Small intestine (tissue), 7 donors: Measurements from ENCODE around the gene INTS14. TPM values are rescaled to one million over a fixed set of nuclear protein-coding genes. Genes with fewer than 3 reads are reported as not detected.

Source experiments
- DNase-seq, 2 donors: peaks; one replicate each; pipeline versions ENCODE4 v3.0.0 to v3.0.0-alpha.2; 2013
- FAIRE-seq: peaks from 2 replicates; lab custom pipeline; 2012; peaks lifted over from hg19 to GRCh38; lab: Jason Lieb, UNC
- H3K27ac ChIP-seq, 3 donors: one replicate each; pipeline ENCODE4 v1.5.1; 2013; ENCODE audit warnings: low read length in 2 of 3, mild to moderate bottlenecking in 2 of 3, control low read depth in 1 of 3, inconsistent platforms in 1 of 3, low read depth in 1 of 3, moderate library complexity in 1 of 3
- H3K27me3 ChIP-seq, 3 donors: one replicate each; pipeline ENCODE4 v1.6.1; 2013; ENCODE audit warnings: low read length in 3 of 3, inconsistent platforms in 1 of 3; ENCODE audit not compliant: control insufficient read depth in 3 of 3, insufficient read depth in 3 of 3
- H3K36me3 ChIP-seq, 3 donors: one replicate each; pipeline ENCODE4 v1.6.1; 2013; ENCODE audit warnings: low read length in 3 of 3, inconsistent platforms in 1 of 3, low read depth in 1 of 3, mild to moderate bottlenecking in 1 of 3, moderate library complexity in 1 of 3; ENCODE audit not compliant: control insufficient read depth in 3 of 3, insufficient read depth in 2 of 3
- H3K4me1 ChIP-seq, 3 donors: one replicate each; pipeline ENCODE4 v1.6.1; 2013; ENCODE audit warnings: low read length in 2 of 3, inconsistent platforms in 1 of 3, low read depth in 1 of 3, mild to moderate bottlenecking in 1 of 3, moderate library complexity in 1 of 3; ENCODE audit not compliant: control insufficient read depth in 3 of 3, insufficient read depth in 2 of 3
- H3K4me3 ChIP-seq, 3 donors: one replicate each; pipeline ENCODE4 v1.5.1; 2013; ENCODE audit warnings: low read length in 3 of 3, control low read depth in 1 of 3, inconsistent platforms in 1 of 3, low read depth in 1 of 3, mild to moderate bottlenecking in 1 of 3, moderate library complexity in 1 of 3
- H3K9me3 ChIP-seq, 2 donors: one replicate each; pipeline ENCODE4 v1.6.1; 2013; ENCODE audit warnings: low read depth in 1 of 2, low read length in 1 of 2; ENCODE audit not compliant: control insufficient read depth in 2 of 2, insufficient read depth in 1 of 2
- WGBS, 3 donors: extraction: QIAGEN DNeasy Blood & Tissue Kit; methylation state at CpG; one replicate each; pipeline ENCODE4 v1.1.7; 2013; 5-methylcytosine and 5-hydroxymethylcytosine counted together
- polyA plus RNA-seq, 4 donors: library from polyadenylated mRNA; stranded (reverse) in 3 of 4; unstranded in 1 of 4; fragments of 200-250 nt in 3 of 4; fragments of 120-200 nt in 1 of 4; gene quantifications; one replicate each; pipeline versions ENCODE4 v1.2.1 to v1.2.3, GENCODE V29; 2013
- donor health status: healthy with polysubstance abuse.
- donor health status: control.
- donor health status: control.
- donor health status: Bipolar disorder and iron deficiency.
- donor health status: healthy.

Gene INTS14
- polyA plus RNA-seq, 4 donors = 18.4 to 45.3 (median 25.4) TPM

- H3K4me3 ChIP-seq = no peak overlapping the region
- H3K36me3 ChIP-seq = peaks cover 12 to 32% (median 23%) of the 10 kb centered on the region in 3 donors
- DNase-seq (peak; percentile 16 to 30), FAIRE-seq (no peak)
- H3K9me3 ChIP-seq = no peaks in the 10 kb centered on the region
- H3K27ac ChIP-seq = no peak overlapping the region
- WGBS, 3 donors = 36 to 78% (median 57%) methylated on average over 1 of the region's 1 CpG
- no peaks in the 10 kb centered on the region for H3K4me1 ChIP-seq
- H3K27me3 ChIP-seq = no peaks in the 10 kb centered on the region
Observed at GRCh38 chr15:65583701-65584100, 27.2 kb downstream of the INTS14 start.

DNA sequence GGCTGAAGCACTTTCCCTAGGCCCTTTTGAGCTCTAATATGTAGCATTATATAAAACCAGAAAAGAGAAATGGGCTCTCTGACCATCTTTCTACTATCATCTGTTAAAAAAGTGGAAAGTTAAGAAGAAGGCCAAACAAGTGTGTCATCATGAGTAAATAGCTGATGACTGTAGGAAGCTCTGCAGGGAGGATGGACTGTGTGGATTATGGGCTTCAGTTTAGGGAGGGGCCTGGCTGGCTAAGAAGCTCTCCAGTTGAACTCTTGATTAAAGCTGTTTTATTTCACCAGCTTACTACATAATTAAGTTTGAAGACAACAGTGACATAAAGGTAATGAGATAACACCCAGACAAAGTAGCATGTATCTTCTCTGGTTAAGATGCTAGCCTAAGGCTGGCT, 30.6 kb downstream of the INTS14 start:
- Histone ChIP-seq H3K27me3 (no peaks in the 10 kb centered on the region), H3K4me1 (no peaks in the 10 kb centered on the region), H3K9me3 (no peaks in the 10 kb centered on the region), H3K27ac (no peak overlapping the region), H3K4me3 (no peak overlapping the region), H3K36me3 (peaks cover 16 to 28% (median 23%) of the 10 kb centered on the region in 3 donors)
- DNase-seq (no peak), FAIRE-seq (no peak)

GRCh38 chr15:65579762-65580161, 31.2 kb downstream of the INTS14 start:
- Histone ChIP-seq H3K4me3 (no peak overlapping the region), H3K27me3 (no peaks in the 10 kb centered on the region), H3K27ac (no peak overlapping the region), H3K36me3 (peaks cover 17 to 30% (median 23%) of the 10 kb centered on the region in 3 donors), H3K9me3 (no peaks in the 10 kb centered on the region), H3K4me1 (no peaks in the 10 kb centered on the region)
- 86 to 94% (median 88%) methylated on average over 3 of the region's 3 CpGs for WGBS, 3 donors
- DNase-seq = no peak
- no peak for FAIRE-seq

- no peak overlapping the region for H3K27ac ChIP-seq
- DNase-seq (no peak), FAIRE-seq (no peak)
- no peak overlapping the region for H3K4me3 ChIP-seq
- 76 to 80% (median 79%) methylated on average over 8 of the region's 8 CpGs for WGBS, 3 donors
- peaks cover 17 to 30% (median 24%) of the 10 kb centered on the region in 3 donors for H3K36me3 ChIP-seq
- H3K27me3 ChIP-seq = no peaks in the 10 kb centered on the region
- no peaks in the 10 kb centered on the region for H3K9me3 ChIP-seq
- H3K4me1 ChIP-seq = no peaks in the 10 kb centered on the region
Observed at GRCh38 chr15:65578904-65579728, 31.8 kb downstream of the INTS14 start.

DNA sequence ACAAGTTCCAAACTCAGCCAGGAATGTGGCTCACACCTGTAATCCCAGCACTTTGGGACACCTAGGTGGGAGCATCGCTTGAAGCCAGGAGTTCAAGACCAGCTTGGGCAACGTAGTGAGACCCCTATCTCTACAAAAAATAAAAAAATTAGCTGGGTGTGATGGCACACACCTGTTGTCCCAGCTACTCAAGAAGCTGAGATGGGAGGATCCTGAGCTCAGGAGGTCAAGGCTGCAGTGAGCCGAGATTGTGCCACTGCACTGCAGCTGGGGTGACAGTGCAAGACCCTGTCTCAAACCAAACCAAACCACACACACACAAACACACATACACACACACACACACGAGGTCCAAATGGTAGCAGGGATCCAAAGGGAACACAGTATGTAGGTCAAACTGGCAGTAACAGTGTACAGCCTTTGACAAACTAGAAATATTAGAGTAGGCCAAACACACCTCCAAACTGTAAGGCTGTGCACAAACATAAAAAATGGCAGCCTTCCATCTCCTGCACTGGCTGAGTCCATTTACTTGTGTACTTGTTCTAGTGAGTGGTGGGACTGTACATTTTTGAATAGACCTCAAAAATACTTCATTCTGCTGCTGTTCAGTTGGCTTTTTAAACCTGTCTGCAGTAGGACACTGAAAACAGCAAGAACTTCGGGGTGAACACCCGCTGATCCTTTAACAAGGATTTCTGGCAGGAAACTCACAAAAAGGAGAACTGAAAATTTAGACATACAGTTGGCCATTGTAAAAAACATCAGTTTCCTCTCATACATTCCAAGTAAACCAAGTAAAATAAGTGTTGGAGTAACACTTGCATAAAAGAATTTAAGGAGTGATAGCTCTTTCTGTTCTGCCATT, 33.6 kb downstream of the INTS14 start:
- no peak for FAIRE-seq
- H3K9me3 ChIP-seq = no peaks in the 10 kb centered on the region
- H3K36me3 ChIP-seq = peaks cover 17 to 32% (median 23%) of the 10 kb centered on the region in 3 donors
- no peaks in the 10 kb centered on the region for H3K4me1 ChIP-seq
- no peak for DNase-seq
- no peak overlapping the region for H3K27ac ChIP-seq
- no peak overlapping the region for H3K4me3 ChIP-seq
- WGBS, 3 donors = 81 to 87% (median 82%) methylated on average over 6 of the region's 6 CpGs
- no peaks in the 10 kb centered on the region for H3K27me3 ChIP-seq

- H3K27ac ChIP-seq = no peak overlapping the region
- DNase-seq (no peak), FAIRE-seq (no peak)
- H3K27me3 ChIP-seq = no peaks in the 10 kb centered on the region
- H3K4me1 ChIP-seq = no peaks in the 10 kb centered on the region
- WGBS, 3 donors = 93 to 100% (median 96%) methylated on average over 1 of the region's 1 CpG
- peaks cover 15 to 31% (median 19%) of the 10 kb centered on the region in 3 donors for H3K36me3 ChIP-seq
- H3K4me3 ChIP-seq = no peak overlapping the region
- H3K9me3 ChIP-seq = no peaks in the 10 kb centered on the region
Observed at GRCh38 chr15:65576664-65577063, 34.3 kb downstream of the INTS14 start.

- DNase-seq (no peak), FAIRE-seq (no peak)
- no peak overlapping the region for H3K4me3 ChIP-seq
- peaks cover 5 to 29% (median 13%) of the 10 kb centered on the region in 3 donors for H3K36me3 ChIP-seq
- no peaks in the 10 kb centered on the region for H3K27me3 ChIP-seq
- WGBS, 3 donors = 92 to 99% (median 96%) methylated on average over 2 of the region's 2 CpGs
- peaks cover 0 to 2% of the 10 kb centered on the region in 2 donors for H3K9me3 ChIP-seq
- no peaks in the 10 kb centered on the region for H3K4me1 ChIP-seq
- H3K27ac ChIP-seq = no peak overlapping the region
Observed at GRCh38 chr15:65571971-65572370, 39.0 kb downstream of the INTS14 start.

DNA sequence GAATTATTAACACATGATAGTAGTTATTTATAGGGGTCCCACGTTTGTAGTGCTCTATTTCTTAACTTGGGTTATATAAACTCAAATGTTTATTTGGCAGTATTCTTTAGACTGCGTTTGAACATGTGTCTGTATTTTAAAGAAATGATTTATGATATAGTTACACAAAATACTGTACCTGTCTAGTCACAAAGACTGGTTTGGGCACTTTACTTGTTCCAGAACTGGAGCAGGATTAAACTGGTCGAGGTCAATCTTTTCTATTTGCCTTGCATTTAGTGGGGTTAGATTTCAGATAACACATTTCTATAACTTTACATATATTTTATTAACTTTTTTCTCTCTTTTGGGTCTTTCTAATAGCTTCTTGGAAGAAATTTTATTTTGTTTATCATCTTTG, 41.2 kb downstream of the INTS14 start:
- no peak for FAIRE-seq
- Histone ChIP-seq H3K36me3 (peaks cover 6 to 40% (median 10%) of the 10 kb centered on the region in 3 donors), H3K4me1 (no peaks in the 10 kb centered on the region), H3K27me3 (no peaks in the 10 kb centered on the region), H3K4me3 (no peak overlapping the region), H3K9me3 (peaks cover 0 to 9% of the 10 kb centered on the region in 2 donors), H3K27ac (no peak overlapping the region)
- WGBS, 3 donors = 75 to 82% (median 78%) methylated on average over 3 of the region's 3 CpGs
- no peak for DNase-seq
